HAP-1 (cell line): ENCODE results near the gene SOCS1.

Source experiments
- DNase-seq, 2 experiments: peaks; one replicate each; pipeline ENCODE4 v3.0.0-alpha.2; 2016 to 2020; ENCODE audit warnings: low spot score in 2 of 2
- H3K27me3 ChIP-seq: fragments of 250-450 bp; sonication (Bioruptor Pico); 2 replicates; pipeline ENCODE4 v1.5.1; 2020; ENCODE audit warnings: low read depth, mild to moderate bottlenecking, moderate library complexity
- H3K36me3 ChIP-seq: fragments of 250-450 bp; sonication (Bioruptor Pico); replicated peaks from 2 replicates; pipeline ENCODE4 v1.5.1; 2020; ENCODE audit warnings: mild to moderate bottlenecking
- H3K4me1 ChIP-seq: fragments of 250-450 bp; sonication (Bioruptor Pico); 2 replicates; pipeline ENCODE4 v1.5.1; 2020; ENCODE audit warnings: mild to moderate bottlenecking
- H3K4me3 ChIP-seq: fragments of 250-450 bp; sonication (Bioruptor Pico); 2 replicates; pipeline ENCODE4 v1.5.1; 2020; ENCODE audit warnings: mild to moderate bottlenecking, moderate library complexity
- H3K9me3 ChIP-seq: fragments of 250-450 bp; sonication (Bioruptor Pico); 2 replicates; pipeline ENCODE4 v1.5.1; 2020; ENCODE audit warnings: mild to moderate bottlenecking, moderate library complexity
- in situ Hi-C: fragments of 300-500 bp; cut with MboI; formaldehyde crosslinking; loops from 3 replicates; pipeline ENCODE4 v1.14.3; 2020; ENCODE audit warnings: low sequenced_read_pairs, inconsistent platforms, mixed read lengths

Gene SOCS1

DNA sequence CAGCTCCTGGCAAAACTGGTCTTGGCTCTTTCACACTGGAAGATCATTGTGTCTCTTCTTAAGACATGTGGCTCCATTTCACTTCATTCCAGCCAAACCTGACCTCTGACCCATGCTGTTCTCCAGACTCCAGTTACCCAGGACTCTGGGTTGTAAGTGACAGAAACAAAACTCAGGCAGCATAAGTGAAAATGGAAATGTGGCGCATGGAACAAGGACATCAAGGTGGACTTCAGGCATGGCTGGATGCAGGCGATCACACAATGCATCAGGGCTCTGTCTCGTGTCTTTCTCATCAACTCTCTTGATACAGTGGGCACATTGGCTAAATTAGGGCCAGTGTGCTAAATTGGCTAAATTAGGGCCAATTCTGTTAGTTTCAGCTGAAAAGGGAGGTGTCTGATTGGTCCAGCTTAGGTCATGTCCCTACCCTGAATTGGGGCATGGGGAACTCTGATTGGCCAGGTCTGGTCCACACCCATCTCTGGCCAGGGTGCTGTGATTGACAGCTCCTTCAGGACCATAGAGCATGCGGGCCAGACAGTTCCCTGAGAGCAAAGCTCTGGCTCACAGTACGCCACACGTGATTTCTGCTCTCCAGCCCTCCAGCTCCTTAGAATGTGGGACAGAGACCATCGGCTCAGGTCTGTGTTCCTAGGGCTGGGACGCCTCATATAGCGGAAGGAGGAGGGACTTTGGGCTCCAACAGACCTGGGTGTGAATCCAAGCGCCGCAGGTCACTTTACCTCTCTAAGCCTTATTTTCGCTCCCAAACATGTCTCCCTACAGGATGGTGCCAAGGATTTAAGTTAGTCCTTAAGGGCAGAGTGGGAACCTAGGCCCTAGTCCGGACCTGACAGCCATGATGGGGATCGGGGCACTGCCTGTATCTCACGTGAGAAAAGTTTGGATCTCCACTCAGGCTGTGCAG is 17.5 kb downstream of the SOCS1 start:
- in situ Hi-C loops = no loop called here

GRCh38 chr16:11236461-11237254 is 19.3 kb downstream of the SOCS1 start:
- H3K4me3 ChIP-seq = no peak overlapping the region
- DNase-seq = no peak
- no peaks in the 10 kb centered on the region for H3K9me3 ChIP-seq
- no peaks in the 10 kb centered on the region for H3K36me3 ChIP-seq
- H3K4me1 ChIP-seq = no peaks in the 10 kb centered on the region
- in situ Hi-C loops = no loop called here
- no peaks in the 10 kb centered on the region for H3K27me3 ChIP-seq

More for the DNA sequence above, 17.5 kb downstream of the SOCS1 start:
- no peaks in the 10 kb centered on the region for H3K36me3 ChIP-seq
- peak in 1 of 2 experiments; percentile 25 for DNase-seq
- H3K4me3 ChIP-seq = no peak overlapping the region
- H3K4me1 ChIP-seq = no peaks in the 10 kb centered on the region
- H3K9me3 ChIP-seq = no peaks in the 10 kb centered on the region
- H3K27me3 ChIP-seq = no peaks in the 10 kb centered on the region

DNA sequence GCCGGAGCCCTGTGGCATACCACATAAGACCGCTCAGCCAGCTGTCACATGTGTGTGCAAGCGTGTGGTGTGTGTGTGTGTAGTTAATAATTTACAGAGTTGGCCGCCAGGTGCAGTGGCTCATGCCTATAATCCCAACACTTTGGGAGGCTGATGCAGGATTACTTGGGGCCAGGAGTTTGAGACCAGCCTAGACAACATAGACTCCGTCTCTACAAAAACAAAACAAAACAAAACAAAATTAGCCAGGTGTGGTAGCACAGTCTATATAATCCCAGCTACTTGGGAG is 20.4 kb downstream of the SOCS1 start:
- in situ Hi-C loops = no loop called here
- Histone ChIP-seq H3K36me3 (no peaks in the 10 kb centered on the region), H3K9me3 (no peaks in the 10 kb centered on the region), H3K4me1 (no peaks in the 10 kb centered on the region), H3K27me3 (no peaks in the 10 kb centered on the region), H3K4me3 (no peak overlapping the region)
- no peak for DNase-seq

DNA sequence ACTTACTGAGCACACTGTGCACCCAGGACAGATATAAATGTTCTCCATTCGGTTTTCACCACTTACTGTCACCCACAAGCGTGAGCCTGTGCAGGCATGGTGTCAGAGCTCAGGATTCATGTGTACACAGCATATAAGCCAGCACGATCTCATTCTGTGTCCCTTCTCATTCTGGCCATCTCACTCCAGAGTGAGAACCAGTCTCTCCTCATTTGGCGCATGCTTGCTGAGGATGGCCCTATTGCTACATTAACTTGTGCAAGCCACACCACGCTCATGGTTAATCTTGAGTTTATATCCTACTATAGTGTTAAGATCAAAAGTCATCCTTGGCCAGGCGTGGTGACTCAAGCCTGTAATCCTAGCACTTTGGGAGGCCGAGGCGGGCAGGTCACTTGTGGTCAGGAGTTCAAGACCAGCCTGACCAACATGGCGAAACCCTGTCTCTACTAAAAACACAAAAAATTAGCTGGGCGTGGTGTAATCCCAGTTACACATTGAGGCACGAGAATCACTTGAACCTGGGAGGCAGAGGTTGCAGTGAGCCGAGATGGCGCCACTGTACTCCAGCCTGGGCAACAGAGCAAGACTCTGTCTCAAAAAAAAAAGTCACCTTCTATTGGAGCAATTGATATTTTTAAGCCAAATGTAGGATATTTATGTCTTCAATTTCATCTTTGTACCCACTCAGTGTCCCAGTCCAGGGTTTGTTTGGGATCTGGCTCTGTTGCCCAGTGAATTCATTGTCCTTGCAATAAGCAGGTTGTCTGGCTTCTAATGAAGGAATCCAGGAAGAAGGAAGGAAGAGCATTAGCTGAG is 20.9 kb downstream of the SOCS1 start:
- no peaks in the 10 kb centered on the region for H3K27me3 ChIP-seq
- H3K36me3 ChIP-seq = no peaks in the 10 kb centered on the region
- in situ Hi-C loops = no loop called here
- no peak for DNase-seq
- no peaks in the 10 kb centered on the region for H3K4me1 ChIP-seq
- H3K9me3 ChIP-seq = no peaks in the 10 kb centered on the region
- H3K4me3 ChIP-seq = no peak overlapping the region

- Histone ChIP-seq H3K9me3 (no peaks in the 10 kb centered on the region), H3K4me1 (no peaks in the 10 kb centered on the region), H3K4me3 (no peak overlapping the region), H3K27me3 (no peaks in the 10 kb centered on the region), H3K36me3 (no peaks in the 10 kb centered on the region)
- no peak for DNase-seq
- in situ Hi-C loops = no loop called here
These were observed 22.2 kb downstream of the SOCS1 start for GRCh38 chr16:11233727-11234376.

GRCh38 chr16:11232852-11233726 is 22.9 kb downstream of the SOCS1 start:
- Histone ChIP-seq H3K27me3 (no peaks in the 10 kb centered on the region), H3K4me1 (no peaks in the 10 kb centered on the region), H3K36me3 (no peaks in the 10 kb centered on the region), H3K4me3 (no peak overlapping the region), H3K9me3 (no peaks in the 10 kb centered on the region)
- no peak for DNase-seq
- in situ Hi-C loops = no loop called here

DNA sequence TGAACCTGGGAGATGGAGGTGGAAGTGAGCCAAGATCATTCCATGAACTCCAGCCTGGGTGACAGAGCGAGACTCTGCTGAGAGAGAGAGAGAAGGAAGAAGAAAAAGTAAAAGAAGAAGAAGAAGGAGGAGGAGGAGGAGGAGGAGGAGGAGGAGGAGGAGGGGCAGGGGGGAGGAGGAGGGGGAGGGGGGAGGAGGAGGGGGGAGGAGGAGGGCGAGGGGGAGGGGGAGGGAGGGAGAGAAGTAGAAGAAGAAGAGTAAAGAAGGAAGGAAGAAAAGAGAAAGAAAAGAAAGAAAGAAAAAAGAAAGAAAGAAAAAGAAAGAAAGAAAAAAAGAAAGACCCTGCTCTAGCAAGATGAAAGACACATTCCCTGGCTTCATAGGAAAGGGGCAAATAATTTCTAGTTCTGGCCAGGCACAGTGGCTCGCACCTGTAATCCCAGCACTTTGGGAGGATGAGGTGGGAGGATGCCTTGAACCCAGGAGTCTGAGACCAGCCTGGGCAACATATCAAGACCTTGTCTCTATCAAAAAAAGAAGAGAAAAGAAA is 23.6 kb downstream of the SOCS1 start:
- H3K36me3 ChIP-seq = no peaks in the 10 kb centered on the region
- H3K9me3 ChIP-seq = no peaks in the 10 kb centered on the region
- no peaks in the 10 kb centered on the region for H3K4me1 ChIP-seq
- in situ Hi-C loops = no loop called here
- H3K4me3 ChIP-seq = no peak overlapping the region
- DNase-seq = no peak
- no peaks in the 10 kb centered on the region for H3K27me3 ChIP-seq

DNA sequence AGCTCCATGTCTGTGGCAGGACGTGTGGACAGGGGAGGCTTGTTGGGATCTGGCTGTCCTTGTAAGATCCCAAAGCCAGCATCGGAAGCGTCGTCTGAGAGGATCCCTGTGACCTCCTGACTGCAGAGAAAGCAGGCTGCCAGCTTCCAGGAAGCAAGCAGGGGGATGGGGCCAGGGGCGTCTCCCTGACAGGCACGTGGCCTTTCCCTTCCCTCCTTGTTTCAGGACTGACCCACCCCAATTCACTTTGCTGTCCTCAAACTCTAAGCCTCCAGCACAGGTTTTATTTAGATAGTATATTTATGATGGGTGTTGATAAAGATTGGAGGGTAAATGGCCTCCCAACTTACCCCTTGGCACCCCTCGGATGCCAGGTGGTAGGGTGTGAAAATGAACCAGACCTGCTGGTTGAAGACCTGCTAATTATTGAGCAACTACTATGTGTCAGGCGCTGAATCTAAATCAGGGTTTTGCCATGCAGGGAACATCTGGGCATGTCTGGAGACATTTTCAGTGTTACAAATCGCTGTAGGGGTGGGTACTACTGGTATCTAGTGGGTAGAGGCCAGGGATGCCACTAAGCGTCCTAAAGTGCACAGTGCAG is 24.5 kb downstream of the SOCS1 start:
- no peaks in the 10 kb centered on the region for H3K27me3 ChIP-seq
- no peaks in the 10 kb centered on the region for H3K36me3 ChIP-seq
- DNase-seq = no peak
- H3K4me1 ChIP-seq = no peaks in the 10 kb centered on the region
- in situ Hi-C loops = no loop called here
- H3K9me3 ChIP-seq = no peaks in the 10 kb centered on the region
- no peak overlapping the region for H3K4me3 ChIP-seq

DNA sequence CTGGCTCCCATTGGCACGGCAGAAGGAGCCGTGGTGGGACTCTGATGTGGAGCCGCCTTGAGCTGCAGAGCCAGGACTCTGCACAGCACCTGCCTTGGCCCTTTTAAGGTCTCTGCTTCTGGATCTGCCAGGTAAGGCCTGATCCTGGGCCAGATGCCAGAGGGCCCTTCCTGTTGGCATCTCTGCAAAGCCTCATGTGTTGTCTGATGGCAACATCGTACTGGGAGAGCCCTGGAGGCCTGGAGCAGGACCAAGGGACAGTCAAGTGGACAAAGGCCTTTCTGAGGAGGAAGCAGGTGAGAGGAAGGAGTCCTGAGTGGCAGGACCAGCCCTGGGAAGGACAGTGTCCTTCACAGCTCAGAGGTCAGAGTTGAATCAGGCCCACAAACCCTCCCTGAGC is 26.1 kb downstream of the SOCS1 start:
- H3K4me1 ChIP-seq = no peaks in the 10 kb centered on the region
- H3K9me3 ChIP-seq = no peaks in the 10 kb centered on the region
- H3K4me3 ChIP-seq = no peak overlapping the region
- in situ Hi-C loops = no loop called here
- H3K36me3 ChIP-seq = no peaks in the 10 kb centered on the region
- no peak for DNase-seq
- H3K27me3 ChIP-seq = no peaks in the 10 kb centered on the region

- Histone ChIP-seq H3K4me1 (no peaks in the 10 kb centered on the region), H3K9me3 (no peaks in the 10 kb centered on the region), H3K36me3 (no peaks in the 10 kb centered on the region), H3K27me3 (no peaks in the 10 kb centered on the region), H3K4me3 (no peak overlapping the region)
- DNase-seq = no peak
- in situ Hi-C loops = no loop called here
These were observed 26.6 kb downstream of the SOCS1 start for GRCh38 chr16:11229432-11229831.

DNA sequence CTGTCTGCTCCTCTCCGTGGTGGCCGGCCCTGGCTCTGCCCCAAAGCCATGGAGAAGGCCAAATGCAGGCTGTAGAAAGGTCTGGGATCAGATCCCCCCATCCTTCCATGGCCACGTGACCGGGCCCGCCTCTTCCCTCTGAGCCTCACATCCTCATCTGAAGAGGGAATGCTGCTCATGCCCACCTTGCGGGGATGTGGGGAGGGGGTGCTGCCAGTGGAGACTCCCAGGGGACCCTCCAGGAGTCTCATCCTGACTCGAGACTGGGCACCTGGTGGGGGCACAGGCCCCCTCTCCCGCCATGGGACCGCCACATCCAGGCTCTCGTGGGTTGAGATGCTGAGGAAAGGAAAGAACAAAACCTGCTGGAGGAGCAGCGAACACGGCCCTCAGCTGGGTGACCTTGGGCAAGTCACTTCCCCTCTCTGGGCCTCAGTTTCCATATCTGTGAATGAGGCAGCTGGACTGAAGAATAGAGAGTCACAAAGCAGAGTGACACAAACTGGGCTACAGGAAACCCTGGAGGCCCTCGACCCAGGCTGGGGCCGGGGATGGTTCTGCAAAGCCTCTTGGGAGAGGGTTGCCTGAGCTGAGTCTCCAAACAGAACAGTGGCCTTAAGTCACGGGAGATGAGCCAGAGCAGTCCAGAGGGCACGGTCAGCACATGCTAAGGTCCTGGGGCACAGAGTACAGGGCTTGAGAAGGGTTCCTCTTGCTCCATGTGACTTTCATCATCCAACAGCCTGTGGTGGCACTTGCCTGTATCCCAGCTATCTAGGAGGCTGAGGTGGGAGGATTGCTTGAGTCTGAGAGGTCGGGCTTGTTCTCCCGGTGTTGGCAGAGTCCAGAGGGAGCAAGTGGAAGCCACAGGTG is 30.1 kb downstream of the SOCS1 start:
- in situ Hi-C loops = no loop called here

More for the DNA sequence above, 30.1 kb downstream of the SOCS1 start:
- no peak for DNase-seq
- no peaks in the 10 kb centered on the region for H3K4me1 ChIP-seq
- no peak overlapping the region for H3K4me3 ChIP-seq
- no peaks in the 10 kb centered on the region for H3K27me3 ChIP-seq
- H3K9me3 ChIP-seq = no peaks in the 10 kb centered on the region
- H3K36me3 ChIP-seq = no peaks in the 10 kb centered on the region
